AG08396 (cell line): ENCODE results near the gene GIT1.
A peak's percentile ranks its signal among the peaks of the same experiment; 100 is the strongest.

Experiments
- DNase-seq: peaks from one replicate; pipeline ENCODE4 v3.0.0; 2012; ENCODE audit warnings: low spot score, mixed read lengths

The GIT1 gene

DNA sequence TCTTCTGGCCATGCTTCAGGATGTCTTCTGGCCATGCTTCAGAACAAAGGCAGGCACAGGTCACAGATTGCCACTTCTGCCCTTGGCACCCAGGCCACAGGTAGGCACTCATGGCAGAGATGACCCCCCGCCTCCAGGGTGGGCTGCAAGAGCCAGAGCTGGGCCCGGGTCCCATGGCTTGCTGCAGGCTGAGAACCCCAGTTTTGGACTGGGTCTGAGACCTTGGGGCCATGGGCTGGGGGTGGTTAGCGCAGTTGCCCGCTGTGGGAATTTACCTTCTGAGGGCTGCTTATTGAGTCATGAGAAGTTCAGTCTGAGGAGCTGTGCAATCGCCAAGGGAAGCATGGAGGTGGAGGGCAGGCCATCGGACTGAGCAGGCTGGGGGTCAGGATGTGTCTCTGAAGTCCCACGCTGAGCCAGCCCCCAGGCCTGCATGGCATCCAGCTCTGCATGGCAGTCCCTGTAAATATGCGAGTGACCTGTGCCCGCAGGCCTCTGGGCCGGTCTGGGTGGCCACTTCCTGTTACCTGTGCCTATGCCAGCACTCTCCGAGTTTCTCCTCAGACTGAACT is 5.2 kb upstream of the GIT1 start:
- DNase-seq: no peak

DNA sequence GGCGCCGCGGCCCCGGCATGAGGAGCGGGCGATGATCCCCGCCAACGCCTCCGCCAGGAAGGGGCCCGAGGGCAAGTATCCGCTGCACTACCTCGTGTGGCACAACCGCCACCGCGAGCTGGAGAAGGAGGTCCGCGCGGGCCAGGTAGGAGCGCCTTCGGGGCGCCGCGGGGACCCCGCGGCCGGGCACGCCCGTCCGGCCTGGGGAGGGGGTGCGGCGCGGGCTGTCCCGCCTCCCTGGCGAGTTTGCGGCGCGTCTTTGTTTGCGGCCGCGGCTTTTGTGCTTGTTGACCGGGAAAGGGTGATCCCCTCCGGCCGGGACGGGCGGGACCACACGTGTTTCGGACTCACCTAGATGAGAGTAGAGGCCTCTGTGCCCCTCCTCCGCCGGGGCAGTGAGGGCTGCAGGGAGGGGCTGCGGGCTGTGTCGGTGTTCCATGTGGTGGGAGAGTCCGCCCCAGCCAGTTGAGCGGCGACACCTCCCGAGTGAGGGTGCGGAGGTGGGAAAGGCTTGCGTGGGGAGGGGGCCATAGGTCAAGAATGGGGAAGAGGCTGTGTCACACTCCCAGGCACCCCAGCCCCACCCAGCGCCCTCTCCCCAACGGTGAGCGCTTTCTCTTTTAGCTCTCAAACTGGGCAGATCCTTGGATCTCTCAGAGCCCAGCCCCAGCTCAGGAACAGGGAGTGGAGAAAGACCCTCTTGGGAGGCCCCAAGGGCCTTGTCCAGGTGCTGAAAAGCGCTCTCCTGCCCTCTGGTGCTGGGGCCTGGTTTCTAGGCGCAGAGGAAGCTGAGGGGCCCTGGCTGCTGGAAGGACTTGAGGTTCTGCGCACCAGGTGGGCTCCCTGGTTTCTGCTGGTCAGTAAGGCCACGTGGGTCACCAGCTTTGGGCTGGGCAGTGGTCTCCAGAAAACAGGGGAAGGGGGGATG is 4.4 kb upstream of the GIT1 start:
- DNase-seq: no peak

DNA sequence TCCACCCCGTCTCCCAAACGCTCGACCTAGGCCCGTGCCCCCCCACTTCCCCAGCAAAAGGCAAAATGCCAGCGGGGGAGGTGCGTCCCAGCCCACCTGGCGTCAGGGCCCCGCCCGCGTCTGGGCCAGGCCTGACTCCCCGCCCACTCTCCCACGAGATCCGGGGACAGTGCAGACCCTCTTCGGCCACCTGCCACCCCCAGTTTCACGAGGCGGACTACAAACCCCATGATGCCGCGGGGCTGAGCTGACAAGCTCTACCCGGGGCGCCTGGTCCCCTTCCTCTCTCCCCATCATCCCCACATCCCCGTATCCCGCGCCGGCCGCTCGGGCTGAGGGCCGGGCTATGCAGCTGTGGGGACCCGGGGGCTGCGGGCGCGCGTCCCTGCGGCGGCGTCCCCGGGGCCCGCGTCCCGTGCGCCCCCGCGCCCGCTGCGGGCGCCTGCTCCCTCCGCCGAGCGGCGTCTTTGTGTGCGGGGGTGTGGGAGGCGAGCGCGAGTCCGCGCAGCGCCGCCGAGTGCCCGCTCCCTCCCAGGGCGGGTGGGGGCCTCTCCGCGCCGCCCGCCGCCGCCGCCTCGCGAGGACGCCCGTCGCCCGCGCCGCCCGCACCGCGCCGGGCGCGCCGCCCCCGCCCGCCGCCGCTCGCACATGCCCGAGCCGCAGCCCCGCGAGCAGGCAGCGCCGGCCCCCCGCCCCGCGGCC is 3.6 kb upstream of the GIT1 start, which contains the start of gene ANKRD13B:
ANKRD13B (plus strand) TSS at position 283 of the 702 bp plus-strand sequence. CDS start 490 bp downstream, outside the sequence.
- peak; percentile 55 for DNase-seq

DNA sequence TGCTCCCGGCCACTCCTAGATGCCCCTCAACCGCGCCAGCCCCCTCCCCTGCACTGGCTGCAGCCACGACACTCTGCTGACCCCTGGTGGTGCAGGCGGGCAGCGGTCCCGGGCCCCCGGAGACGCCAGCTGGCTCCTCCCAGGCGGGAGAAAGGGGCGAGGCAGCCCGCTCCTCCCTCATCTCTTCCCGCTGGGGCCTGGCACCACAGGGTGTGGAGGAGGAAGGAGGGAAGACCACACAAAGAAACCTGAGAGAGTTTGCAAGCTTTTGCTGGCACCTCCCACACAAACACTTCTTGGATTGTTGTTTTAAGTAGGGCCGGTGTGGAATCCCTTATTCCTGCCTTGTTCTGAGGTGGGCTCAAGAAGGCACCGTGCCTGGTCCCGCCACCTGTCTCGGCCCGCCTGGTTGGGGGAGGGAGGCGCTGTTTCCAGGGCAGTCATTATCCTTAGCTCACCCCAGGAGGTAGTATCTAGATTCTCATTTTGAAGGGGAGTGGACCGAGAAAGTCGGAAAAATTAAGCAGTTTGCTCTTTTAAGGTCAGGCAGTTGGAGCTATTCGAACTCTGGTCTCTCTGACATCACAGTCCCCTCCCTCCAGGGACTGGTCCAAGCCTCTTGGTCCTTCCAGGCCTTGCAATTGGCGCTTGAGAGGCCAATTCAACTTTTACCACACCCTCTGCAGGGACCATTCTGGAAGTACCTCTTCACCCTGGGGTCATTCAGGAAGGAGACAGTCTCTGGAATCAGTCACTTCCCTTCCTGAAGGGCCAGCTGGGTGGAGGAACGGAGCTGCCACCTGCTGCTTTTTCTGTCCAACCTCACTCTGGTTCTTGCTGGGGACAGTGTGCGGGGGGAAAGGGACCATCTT is 2.5 kb upstream of the GIT1 start:
- peak; percentile 93 for DNase-seq

DNA sequence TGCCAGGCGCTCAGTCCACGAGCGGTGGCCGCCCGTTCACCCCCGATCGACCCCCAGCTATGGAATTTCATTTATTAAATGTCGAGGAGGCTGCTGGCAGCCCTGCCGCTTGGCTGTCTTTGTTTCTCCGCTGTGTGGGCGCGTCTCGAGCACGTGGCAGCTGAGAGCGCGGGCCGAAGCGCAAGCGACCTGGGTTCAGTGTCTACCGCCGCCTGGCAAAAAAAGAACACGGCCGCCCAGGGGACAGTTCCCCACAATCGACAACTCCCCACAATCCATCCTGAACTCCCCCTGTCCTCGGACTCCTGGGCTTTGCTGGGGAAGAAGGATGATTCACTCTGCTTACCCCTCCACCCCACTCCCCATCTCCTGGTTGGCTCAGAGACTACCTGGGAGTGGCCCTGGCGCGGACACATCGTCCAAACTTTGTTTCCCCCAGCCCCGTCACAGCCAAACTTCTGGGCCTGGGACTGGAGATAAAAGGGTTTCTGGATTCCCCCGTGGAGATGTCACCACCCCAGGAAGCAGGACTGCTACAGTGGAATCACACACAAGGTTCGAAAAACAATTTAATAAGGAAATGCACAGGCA is 1.8 kb upstream of the GIT1 start:
- DNase-seq: peak; percentile 65

DNA sequence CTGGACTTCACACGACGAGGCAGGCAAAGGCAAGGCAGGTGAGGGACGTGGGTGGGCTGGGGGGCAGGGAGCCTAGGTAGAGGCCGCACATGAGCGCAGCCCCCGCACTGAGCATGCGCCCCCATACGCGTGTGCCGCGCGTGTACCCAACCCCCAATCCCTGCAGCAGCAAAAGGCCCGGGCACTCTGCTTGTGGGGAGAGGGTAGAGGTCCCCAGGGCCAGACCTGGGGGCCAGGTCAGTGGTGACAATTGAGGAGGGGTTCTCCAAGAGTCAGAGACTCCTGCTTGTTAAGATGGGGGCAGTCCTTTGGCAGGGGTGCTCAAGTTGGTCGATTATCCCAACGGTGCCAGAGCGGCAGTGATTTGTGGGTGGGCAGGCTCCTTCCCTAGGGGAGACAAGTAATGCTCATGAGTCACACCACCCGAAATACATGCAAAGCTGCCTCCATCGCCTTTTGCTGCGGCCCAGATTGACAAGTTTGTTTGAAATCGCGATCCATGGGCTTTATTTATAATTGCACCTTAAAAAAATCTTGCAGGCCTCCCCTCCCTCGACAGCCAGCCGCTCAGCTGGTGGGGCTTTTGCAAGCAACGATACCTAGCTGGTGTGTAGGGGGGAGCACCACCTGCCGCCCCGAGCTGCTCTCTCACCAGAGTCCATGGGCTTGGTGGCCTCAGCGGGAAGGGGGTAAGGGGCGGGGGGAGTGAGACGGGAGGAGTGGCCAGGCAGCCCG is 1.1 kb upstream of the GIT1 start:
- DNase-seq: peak; percentile 69

DNA sequence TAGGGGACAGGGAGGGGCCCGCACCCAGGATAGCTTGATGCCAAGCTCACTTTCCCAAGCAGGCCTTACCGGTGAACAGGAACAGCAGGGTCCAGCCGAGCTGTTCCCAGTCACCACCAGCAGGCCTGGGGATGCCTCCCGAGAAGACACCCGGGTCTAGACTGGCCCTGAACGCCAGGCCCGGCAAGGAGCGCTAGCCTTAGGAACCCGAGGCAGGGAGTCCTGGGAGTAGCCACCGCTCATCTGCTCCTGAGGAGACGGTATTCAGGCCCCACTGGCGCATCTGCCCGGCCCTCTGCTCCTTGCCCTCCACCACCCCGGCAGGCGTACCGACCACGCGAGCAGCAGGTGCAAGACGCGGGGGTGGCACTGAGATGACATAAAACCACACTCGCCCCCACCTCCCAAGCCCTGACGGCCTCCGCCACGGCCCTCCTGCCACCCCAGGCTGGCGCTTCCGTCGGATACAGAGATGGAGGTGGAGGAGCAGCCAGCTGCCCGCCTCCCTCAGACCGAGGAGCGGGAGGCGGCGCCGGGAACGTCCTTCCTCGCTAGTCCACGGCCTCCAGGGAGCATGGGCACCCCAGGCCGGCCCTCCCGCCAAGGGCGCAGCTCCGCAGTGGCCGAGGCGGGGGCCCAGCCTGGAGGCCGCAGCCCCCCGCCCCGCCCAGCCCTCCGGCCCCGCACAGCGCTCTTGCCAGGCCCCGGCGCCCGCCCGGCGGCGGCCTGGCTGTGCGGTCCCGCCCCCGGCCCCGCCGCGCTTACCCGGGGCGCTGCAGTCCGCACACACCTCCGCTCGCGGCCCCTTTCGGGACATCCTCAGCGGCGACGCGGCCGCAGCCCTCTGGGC is 661 bp downstream of the GIT1 start:
- DNase-seq: peak; percentile 60

DNA sequence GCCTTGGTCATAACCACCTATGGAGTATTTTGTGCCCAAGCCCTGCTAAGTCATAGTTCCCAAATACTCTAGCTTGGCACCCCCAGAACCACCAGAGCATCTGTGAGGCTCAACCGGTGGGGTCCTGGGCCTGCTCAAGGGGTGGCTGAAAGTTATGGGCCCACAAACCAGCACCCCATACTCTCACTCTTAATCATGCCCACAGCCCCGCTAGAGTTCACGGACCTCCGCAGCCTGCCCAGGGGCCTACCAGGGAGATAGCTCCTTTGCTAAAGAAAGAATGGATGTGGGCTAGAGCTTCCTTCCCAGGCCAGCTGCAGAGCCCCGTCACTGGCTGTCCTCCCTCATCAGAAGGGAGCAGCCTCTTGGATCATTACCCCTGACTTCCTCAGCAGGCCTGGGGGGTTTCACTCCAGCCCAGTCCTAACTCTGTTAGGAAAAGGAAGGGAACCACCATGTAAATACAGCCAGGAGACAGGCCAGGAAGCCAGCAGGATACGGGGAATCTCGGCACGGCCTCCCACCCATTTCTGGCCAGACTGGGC is 1.4 kb downstream of the GIT1 start:
- peak; percentile 39 for DNase-seq

DNA sequence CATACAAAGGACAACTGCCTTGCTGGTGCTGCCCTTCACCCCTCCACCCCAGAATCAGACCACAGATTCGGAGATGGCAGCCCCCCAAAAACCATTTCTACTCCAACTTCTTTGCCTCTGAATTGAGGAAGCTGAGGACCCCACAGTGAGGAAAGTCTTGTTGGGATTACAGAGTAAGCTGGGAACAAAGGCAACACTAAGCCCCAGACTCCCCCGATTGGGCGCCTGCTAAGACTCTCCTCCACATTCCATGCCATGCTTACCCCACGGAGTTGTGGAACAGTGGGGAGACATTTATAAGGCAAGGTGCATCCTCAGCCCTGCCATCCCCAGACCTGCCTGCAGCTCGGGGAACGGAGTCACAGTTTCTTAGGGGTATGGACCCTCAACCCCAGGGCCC is 1.9 kb downstream of the GIT1 start:
- DNase-seq: no peak

DNA sequence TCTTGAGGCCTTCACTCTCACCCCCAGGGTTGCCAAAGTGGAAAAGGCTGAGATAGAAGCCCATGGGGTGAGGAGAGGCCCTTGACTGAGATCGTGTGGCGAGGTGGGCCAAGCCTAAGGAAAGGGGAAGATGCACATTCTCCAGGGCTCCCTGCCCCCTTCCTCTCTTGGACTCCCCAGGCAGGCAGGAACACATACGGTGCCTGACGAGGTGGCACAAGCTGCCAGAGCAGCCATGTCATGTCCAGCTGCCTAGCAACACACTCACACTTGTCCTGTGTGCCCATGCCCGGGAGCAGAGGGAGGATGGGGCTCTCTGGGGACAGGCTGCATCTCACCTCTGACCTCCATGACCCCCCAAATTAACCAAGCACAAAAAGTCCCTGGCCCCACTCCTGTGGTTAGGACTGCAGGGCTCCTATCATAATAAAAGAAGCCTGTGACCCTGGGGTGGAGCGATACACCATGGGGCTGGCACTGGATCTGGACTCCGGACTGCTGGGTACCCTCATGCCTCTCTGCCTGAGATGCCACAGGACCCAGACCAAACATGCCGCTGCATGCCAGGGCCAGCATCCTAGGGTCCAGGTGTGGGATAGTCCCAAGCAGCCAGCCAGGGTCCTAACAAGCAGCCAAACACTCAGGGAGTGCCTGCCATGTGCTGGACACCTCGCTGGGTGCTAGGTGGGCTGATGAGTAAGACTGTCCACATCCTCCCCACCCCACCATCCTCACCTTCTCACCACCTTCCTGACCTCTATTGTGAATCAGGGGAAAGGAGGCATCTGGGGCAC is 2.6 kb downstream of the GIT1 start:
- no peak for DNase-seq

DNA sequence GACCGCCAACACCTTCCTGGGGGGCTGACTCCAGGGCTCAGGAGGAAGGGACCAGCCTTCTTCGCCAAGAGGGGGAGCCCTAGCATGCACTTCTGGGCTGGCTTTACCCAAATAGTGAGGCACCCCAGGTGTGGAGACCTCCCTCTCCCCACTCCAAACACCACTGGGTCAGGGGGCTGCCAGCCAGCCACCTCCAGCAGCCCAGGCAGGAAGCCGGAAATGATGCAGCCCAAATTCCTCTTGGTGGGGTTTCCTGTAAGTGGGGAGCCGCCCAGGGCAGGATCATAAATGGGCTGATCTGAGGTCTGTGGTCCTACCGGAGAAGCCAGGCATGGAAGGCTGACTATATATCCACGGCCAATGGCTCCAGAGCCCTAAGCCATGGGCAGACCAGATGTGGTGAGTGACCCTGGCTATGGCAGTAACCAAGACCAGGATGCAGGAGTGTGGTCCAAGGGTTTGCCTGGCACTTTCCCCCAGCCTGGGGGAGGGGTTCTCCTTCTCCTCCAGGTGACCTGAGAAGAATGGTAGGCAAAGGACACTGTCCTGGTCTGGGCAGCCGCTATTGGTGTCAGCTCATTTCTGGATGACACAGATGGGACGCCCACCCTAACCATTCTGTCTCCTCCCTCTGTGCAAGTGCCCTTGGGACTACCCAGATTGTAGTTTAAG is 4.2 kb downstream of the GIT1 start:
- DNase-seq: no peak

DNA sequence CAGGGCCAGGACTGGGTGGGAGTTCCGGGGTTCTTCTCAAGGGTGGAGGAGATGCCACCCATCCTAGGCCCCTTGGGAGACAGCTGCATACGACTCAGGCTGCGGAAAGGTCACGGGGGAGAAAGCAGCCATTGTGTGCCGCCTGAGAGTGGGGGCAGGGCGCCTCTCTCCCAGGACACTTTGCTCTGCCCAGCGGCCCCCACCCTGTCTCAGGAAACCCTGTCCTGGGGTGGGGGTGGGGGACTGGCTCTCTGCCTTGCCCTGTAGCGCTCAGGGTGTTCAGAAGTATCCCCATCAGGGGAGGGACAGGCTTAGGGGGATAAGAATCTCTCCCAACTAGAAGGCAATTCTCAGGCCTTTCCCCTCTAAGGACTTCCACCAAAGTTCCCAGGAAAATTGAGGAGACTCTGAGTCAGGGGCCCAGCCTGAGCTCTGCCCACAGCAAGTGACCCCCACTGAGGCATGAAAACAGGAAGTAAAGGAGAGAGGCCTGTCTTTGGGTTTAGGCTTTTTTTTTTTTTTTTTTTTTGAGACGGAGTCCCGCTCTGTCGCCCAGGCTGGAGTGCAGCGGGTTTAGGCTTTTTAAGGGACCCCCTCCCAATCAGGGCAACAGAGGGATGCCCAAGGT is 4.9 kb downstream of the GIT1 start:
- DNase-seq: no peak

DNA sequence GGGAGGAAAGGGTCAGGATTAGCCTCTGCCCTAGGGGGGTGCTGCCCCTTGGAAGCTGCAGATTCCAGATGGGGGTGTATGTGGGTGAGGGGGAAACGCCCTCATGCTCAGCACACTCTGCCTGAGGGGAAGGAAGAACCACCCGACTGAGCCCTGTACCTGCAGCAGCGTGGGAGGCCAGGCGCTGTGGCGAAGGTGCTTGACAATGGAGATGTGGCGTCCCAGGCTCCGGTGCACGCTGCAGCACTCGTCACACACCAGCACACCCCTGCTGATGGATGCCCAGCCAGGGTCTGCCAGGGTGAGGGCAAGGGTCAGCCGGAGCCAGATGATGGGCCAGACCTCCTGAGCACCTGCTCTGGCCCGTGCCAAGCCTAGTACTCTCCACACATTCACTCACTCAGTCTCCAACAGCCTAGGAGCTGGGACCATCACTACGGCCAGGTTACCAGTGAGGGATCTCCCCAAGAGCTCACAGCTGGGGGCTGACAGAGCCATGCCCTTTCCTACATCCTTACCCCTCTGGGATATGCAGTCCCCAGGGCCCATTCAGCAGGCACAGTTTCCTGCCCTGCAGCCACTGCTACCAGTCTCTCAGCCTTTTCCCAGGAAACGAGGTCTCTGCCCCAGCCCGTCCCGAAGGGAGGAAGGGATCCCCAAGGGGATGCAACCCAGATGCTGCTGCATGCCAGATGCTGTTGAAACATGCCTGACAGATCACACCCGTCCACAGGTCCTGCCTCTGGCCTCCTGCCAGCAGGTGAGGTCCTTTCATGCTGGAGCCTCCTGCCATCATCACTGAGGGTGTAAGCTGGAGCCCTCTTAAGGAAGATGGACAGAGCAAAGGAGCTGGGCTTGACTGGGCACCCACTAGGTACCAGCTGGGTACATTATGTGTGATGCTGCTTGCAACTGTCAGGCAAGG is 5.9 kb downstream of the GIT1 start:
- no peak for DNase-seq

DNA sequence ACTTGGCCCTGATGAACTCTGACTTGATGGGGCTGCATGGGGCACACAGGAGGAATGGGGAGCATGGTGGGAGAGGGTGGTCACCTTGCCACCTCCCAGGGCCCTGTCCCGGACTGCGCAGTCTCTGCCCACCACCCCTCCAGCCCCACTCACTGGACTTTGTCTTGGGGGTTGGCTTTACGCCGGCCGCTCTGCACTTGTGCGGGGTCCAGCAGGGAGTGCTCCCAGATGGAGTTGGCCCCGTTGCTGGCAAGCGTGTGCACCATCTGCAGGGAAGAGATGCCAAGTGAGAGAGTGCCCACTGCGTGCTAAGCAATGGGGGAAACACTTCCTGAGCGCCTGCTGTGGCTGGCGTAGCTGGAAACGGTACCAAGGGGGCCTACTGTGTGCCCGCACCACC is 6.7 kb downstream of the GIT1 start:
- no peak for DNase-seq

DNA sequence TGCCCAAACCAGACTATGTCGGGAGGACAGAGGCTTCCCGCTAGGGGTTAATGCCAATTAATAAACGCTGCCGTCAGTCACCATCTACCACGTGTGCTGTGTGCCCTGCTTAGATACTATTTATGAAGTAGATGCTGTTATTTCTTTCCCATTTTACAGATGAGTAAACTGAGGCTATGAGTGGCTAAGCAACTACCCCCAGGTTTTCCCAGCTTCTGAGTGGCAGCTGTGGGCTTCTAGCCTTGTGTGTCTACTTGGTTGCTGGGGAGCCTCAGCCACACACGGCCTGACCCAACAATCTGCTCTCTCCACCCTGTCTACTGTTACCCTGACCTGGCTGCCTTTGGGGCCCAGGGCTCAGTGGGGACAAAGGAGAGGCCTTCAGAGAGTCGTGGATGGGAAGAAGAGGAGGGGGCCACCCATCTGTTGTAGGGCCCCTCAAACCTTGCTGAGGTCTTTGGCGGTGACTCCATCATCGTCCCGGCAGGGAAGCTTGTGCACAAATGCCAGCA is 7.1 kb downstream of the GIT1 start:
- no peak for DNase-seq

DNA sequence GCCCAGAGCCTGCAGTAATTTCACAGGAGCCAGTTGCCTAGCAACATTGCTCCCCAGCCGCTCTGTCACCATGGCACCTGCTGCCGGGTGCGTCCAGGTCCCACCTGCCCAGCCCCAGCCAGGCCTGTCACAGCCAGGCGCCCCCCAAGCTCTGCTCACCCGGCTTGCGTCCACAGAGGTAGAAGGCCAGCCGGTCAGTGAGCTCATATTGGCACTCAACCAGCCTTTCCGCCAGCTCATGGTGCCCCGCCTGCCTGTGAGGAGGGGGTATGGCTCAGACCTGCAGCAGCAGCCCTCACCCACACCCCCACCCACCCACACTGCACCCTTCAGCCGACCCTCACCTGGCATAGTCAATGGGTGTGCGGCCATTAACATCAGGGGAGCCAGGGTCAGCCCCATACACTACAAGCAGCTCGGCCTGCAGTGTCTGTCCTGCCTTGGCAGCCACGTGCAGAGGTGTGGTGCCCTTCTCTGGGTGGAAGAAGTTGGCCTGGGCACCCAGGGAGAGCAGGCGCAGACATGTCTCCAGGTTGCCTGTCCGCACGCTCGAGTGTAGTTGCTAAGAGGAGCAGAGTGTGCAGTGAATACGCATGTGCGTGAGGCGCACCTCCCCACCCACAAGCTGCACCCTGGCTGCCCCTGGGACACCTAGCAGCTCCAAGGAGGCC is 7.7 kb downstream of the GIT1 start:
- no peak for DNase-seq
